Neural crest cell (in vitro differentiated cells): ENCODE results near the gene TRAF2. TPM values are rescaled to one million over a fixed set of nuclear protein-coding genes. Genes with fewer than 3 reads are reported as not detected.

Experiments used
- DNase-seq: peaks from one replicate; pipeline ENCODE4 v3.0.0; 2021; ENCODE audit warnings: low read depth, mixed read lengths, low spot score
- H3K27ac Mint-ChIP-seq: one replicate; pipeline ENCODE4 v1.8.0; 2021; ENCODE audit warnings: mild to moderate bottlenecking, mixed read lengths; ENCODE audit not compliant: unreplicated experiment
- H3K27me3 Mint-ChIP-seq: 2 replicates; pipeline ENCODE4 v1.8.0; 2021; ENCODE audit warnings: low read depth, mild to moderate bottlenecking, mixed read lengths
- H3K36me3 Mint-ChIP-seq: 2 replicates; pipeline ENCODE4 v1.8.0; 2021; ENCODE audit warnings: low read depth, mild to moderate bottlenecking, mixed read lengths
- H3K4me1 Mint-ChIP-seq: 2 replicates; pipeline ENCODE4 v1.8.0; 2021; ENCODE audit warnings: mixed read lengths
- H3K4me3 Mint-ChIP-seq: one replicate; pipeline ENCODE4 v1.8.0; 2021; ENCODE audit warnings: mild to moderate bottlenecking, mixed read lengths
- H3K9me3 Mint-ChIP-seq: 2 replicates; pipeline ENCODE4 v1.8.0; 2021; ENCODE audit warnings: mixed read lengths
- total RNA-seq: library from RNA; stranded (reverse); gene quantifications from 2 replicates; pipeline ENCODE4 v1.2.1, GENCODE V29; 2021
- TF ChIP-seq, protein P1 (sequence below): fragments of 200-600 bp; sonication (generic); conservative IDR thresholded peaks from 2 replicates; pipeline ENCODE4 v1.5.0; 2021; ENCODE audit warnings: antibody characterized with exemption, mild to moderate bottlenecking

The TRAF2 gene
- total RNA-seq, 1 donor from 2014 or later = 30.1 TPM

DNA sequence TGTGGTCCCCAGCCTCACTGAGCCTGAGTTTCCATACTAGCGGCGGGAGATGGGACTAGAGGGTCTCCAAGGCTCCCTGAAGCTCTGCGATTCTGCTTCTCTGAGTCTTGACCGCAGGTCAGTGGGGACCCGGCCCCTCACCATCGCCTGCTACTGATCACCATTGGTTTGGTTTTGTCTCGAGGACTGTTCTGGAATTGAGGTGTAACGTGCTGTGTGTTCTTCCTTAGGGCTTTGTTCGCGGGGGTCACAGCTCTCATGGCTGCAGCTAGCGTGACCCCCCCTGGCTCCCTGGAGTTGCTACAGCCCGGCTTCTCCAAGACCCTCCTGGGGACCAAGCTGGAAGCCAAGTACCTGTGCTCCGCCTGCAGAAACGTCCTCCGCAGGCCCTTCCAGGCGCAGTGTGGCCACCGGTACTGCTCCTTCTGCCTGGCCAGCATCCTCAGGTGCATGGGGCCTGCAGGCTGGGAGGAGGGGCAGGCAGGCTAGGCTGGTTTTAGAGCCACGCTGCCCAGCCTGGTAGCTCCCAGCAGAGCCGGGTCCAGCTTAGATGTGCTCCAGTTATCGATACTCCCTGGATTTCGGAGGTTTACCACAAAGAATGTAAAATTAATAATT, 12.3 kb downstream of the TRAF2 start:
- Mint-ChIP-seq H3K4me3 (no peak overlapping the region), H3K9me3 (no peaks in the 10 kb centered on the region), H3K4me1 (no peaks in the 10 kb centered on the region), H3K27ac (no peak overlapping the region), H3K36me3 (no peaks in the 10 kb centered on the region), H3K27me3 (no peaks in the 10 kb centered on the region)
- no peak for DNase-seq
- TF ChIP-seq, protein P1, sequence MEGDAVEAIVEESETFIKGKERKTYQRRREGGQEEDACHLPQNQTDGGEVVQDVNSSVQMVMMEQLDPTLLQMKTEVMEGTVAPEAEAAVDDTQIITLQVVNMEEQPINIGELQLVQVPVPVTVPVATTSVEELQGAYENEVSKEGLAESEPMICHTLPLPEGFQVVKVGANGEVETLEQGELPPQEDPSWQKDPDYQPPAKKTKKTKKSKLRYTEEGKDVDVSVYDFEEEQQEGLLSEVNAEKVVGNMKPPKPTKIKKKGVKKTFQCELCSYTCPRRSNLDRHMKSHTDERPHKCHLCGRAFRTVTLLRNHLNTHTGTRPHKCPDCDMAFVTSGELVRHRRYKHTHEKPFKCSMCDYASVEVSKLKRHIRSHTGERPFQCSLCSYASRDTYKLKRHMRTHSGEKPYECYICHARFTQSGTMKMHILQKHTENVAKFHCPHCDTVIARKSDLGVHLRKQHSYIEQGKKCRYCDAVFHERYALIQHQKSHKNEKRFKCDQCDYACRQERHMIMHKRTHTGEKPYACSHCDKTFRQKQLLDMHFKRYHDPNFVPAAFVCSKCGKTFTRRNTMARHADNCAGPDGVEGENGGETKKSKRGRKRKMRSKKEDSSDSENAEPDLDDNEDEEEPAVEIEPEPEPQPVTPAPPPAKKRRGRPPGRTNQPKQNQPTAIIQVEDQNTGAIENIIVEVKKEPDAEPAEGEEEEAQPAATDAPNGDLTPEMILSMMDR = no peak

DNA sequence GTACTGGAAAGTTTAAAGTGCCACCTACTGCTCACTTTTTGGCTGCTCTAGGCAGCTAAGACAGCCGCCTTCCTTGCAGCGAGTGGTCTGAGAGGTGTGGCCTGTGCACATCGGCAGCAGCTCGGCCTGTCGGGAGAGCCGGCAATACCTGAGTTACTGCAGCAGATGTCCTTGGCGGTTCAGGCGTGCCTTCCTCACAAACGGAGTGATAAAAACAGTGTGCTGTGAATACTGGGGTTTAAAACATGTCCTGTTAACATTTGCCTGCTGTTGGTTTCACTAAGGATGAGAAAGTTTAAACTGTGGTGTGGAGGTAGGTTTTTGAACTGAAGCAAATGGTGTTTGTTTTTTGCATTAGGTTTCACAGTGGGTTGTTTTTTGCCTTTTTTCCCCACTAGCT, 12.9 kb downstream of the TRAF2 start:
- no peak overlapping the region for H3K4me3 Mint-ChIP-seq
- H3K27me3 Mint-ChIP-seq = no peaks in the 10 kb centered on the region
- no peaks in the 10 kb centered on the region for H3K36me3 Mint-ChIP-seq
- H3K4me1 Mint-ChIP-seq = no peaks in the 10 kb centered on the region
- no peaks in the 10 kb centered on the region for H3K9me3 Mint-ChIP-seq
- H3K27ac Mint-ChIP-seq = no peak overlapping the region
- DNase-seq = no peak
- TF ChIP-seq, protein P1 = no peak

DNA sequence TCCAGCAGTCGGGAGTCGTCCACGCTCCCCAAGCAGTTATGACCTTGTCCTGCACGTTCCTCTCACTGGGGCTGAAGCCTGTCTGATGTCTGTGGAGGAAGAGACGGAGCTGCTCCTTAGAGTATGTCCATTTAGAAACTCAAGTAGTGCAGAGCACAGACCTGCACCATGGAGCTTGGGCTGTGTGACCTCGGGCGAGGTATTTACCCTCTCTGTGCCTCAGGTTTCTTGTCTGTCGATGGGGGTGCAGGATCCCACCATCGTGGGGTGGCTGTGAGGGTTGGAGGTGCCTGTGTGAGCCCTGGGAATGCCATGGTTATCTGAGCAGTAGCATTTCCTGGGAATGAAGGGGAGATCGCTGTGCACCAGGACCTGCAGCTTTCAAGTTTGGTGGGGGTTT, 14.2 kb downstream of the TRAF2 start:
- no peak for DNase-seq
- Mint-ChIP-seq H3K27me3 (no peaks in the 10 kb centered on the region), H3K36me3 (no peaks in the 10 kb centered on the region), H3K27ac (no peak overlapping the region), H3K4me3 (no peak overlapping the region), H3K4me1 (no peaks in the 10 kb centered on the region), H3K9me3 (no peaks in the 10 kb centered on the region)
- TF ChIP-seq, protein P1 = no peak

DNA sequence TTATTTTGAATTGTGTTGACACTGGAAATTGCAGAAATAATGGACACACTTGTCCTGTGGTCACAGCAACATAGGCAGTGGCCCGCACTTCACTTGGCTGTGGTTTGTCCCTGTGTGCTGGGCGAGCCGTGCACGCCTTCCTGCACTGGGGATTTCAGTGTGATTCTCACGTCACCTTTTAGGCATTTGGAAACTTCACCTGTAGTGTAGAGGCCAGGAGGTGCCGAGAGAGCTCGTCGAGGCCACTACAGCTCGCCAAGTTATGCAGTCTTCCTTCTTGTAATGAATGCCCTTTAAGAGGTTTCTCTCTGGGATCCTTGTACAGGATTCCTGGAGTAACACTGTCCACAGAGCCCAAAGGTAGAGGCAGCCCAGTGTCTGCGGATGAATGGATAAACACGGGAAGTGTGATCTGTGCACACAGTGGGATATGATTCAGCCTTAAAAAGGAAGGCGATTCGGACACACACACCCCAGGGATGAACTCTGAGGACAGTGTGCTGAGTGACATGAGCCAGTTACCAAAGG, 14.7 kb downstream of the TRAF2 start:
- DNase-seq = no peak
- TF ChIP-seq, protein P1 = no peak
- Mint-ChIP-seq H3K4me1 (no peaks in the 10 kb centered on the region), H3K4me3 (no peak overlapping the region), H3K9me3 (no peaks in the 10 kb centered on the region), H3K36me3 (peaks cover under 1% of the 10 kb centered on the region), H3K27me3 (no peaks in the 10 kb centered on the region), H3K27ac (no peak overlapping the region)

DNA sequence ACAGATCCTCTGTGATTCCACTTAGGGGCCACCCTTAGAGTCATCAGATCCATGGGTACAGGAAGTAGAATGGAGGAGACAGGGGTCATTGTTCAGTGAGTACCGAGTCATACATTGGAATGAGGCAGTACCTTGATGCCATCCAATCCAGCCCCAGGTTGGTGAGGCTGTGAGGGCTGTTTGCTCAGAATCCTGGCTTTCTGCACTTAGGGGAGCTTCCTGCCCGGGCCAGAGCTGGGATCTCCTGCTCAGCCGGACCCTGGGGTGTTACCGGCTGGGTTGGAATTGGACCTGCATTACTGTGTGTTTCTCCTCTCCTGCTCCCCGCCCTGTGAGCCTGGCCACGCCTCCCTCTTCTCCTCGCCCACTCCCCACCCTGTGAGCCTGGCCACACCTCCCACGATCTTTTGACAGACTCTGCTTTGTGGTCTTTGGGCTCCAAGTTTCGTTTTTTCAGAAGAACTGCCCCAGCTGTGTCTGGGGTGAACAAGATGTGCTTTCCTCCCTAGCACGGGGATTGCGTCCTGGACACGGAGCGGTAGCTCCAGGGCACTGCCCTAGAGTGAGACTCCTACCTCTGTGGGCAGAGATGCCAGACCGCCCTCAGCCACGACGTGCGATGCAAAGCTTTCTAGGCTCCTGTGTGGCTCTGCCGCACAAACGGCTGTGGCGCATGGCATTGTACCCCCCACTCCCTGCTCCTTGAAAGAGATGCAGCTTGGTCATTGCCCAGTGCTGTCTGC, 15.4 kb downstream of the TRAF2 start:
- Mint-ChIP-seq H3K4me3 (no peak overlapping the region), H3K9me3 (no peaks in the 10 kb centered on the region), H3K27ac (no peak overlapping the region), H3K27me3 (no peaks in the 10 kb centered on the region), H3K36me3 (peaks cover 3% of the 10 kb centered on the region), H3K4me1 (no peaks in the 10 kb centered on the region)
- DNase-seq = no peak
- TF ChIP-seq, protein P1 = no peak
